Cardiac muscle cell (in vitro differentiated cells and primary cell): Measurements from ENCODE around the gene ZNF492. TPM values are rescaled to one million over a fixed set of nuclear protein-coding genes. Genes with fewer than 3 reads are reported as not detected.

Experiments
- DNase-seq, 2 donors: peaks; one replicate each; pipeline versions ENCODE4 v3.0.0 to v3.0.0-alpha.2; 2010 to 2017; ENCODE audit warnings: low read depth in 1 of 2, low spot score in 1 of 2
- H3K27ac ChIP-seq: fragments of 200-600 bp; sonication (generic); 2 replicates; pipeline ENCODE4 v1.5.1; 2016
- H3K27me3 ChIP-seq: fragments of 200-600 bp; sonication (generic); 2 replicates; pipeline ENCODE4 v1.6.0; 2016; ENCODE audit warnings: control low read depth
- H3K36me3 ChIP-seq: fragments of 200-600 bp; sonication (generic); 2 replicates; pipeline ENCODE4 v1.5.1; 2016; ENCODE audit warnings: control low read depth
- H3K4me1 ChIP-seq: fragments of 200-600 bp; sonication (generic); 2 replicates; pipeline ENCODE4 v1.8.1; 2017; ENCODE audit warnings: low read depth, mild to moderate bottlenecking, mixed run types
- H3K4me3 ChIP-seq: fragments of 200-600 bp; sonication (generic); 2 replicates; pipeline ENCODE4 v1.5.1; 2016; ENCODE audit warnings: mild to moderate bottlenecking
- H3K9me3 ChIP-seq: fragments of 200-600 bp; sonication (generic); 2 replicates; pipeline ENCODE4 v1.5.1; 2017; ENCODE audit warnings: low read depth, mild to moderate bottlenecking, control low read depth
- CTCF ChIP-seq: IDR thresholded peaks from 2 replicates; pipeline ENCODE4 v1.5.1; 2012; ENCODE audit warnings: low read depth, mild to moderate bottlenecking, low read length
- polyA plus RNA-seq: library from polyadenylated mRNA; unstranded; fragments of >200 nt; fragmentation: Nextera tagmentation; extraction: Ambion mirVana; gene quantifications from 2 replicates; pipeline ENCODE4 v1.2.1, GENCODE V29; 2016
- total RNA-seq: library from RNA; depleted of rRNA; stranded (reverse); fragments of >200 nt; gene quantifications from 2 replicates; pipeline ENCODE4 v1.2.3, GENCODE V29; 2016

Gene ZNF492
- total and polyA plus RNA-seq, 2 experiments from 2014 or later, result not detected

GRCh38 chr19:22606954-22607652 lies 27.0 kb upstream of the ZNF492 start:
- no peak overlapping the region for H3K4me3 ChIP-seq
- no peaks in the 10 kb centered on the region for H3K4me1 ChIP-seq
- no peak for TF ChIP-seq CTCF
- no peak overlapping the region for H3K27ac ChIP-seq
- DNase-seq, result no peak
- H3K27me3 ChIP-seq, result no peaks in the 10 kb centered on the region
- no peaks in the 10 kb centered on the region for H3K9me3 ChIP-seq
- no peaks in the 10 kb centered on the region for H3K36me3 ChIP-seq

GRCh38 chr19:22607653-22608430 lies 26.3 kb upstream of the ZNF492 start:
- H3K4me3 ChIP-seq, result no peak overlapping the region
- H3K9me3 ChIP-seq, result no peaks in the 10 kb centered on the region
- H3K4me1 ChIP-seq, result no peaks in the 10 kb centered on the region
- H3K27me3 ChIP-seq, result no peaks in the 10 kb centered on the region
- H3K27ac ChIP-seq, result no peak overlapping the region
- H3K36me3 ChIP-seq, result no peaks in the 10 kb centered on the region
- DNase-seq, result no peak
- no peak for TF ChIP-seq CTCF

DNA sequence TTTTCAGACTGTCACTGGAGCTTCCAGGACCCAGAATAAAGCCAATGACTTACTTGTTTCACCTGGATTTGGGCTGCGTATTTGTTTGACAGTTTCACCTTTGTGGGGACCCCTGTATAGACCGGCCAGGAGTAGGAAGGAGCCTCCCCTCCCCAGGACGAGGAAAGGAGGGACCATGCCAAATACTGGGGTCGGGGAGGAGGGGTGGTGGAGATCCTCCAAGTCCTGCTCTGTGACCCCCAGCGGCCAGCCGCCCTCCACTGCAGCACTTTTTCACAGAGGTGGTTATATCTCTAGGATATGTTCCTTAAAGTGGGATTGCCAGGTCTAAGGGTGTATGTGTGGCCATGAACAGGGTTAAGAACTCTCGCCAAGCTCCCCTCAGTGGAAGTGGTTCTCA lies 25.7 kb upstream of the ZNF492 start:
- DNase-seq, result no peak
- no peak overlapping the region for H3K4me3 ChIP-seq
- H3K27ac ChIP-seq, result no peak overlapping the region
- no peaks in the 10 kb centered on the region for H3K9me3 ChIP-seq
- no peaks in the 10 kb centered on the region for H3K4me1 ChIP-seq
- TF ChIP-seq CTCF, result no peak
- H3K36me3 ChIP-seq, result no peaks in the 10 kb centered on the region
- H3K27me3 ChIP-seq, result no peaks in the 10 kb centered on the region

DNA sequence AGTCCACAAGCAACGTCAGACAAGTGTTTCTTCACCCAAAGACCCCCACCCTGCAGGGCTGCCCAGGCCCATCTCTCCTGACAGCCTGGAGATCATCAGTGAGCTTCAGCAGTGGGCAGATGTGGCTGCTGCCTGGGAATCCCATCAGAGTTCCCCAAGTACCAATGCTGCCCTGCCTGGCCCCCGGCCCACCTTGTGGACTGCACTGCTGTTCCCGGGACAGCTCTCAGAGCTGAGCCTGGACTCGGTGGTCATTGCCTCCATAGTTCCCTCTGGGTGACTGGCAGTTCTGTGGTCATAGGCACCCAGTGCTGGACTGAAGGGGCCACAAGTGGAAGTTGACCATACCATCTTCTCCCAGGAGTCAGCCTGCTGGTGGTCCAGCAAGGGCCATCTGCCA lies 24.5 kb upstream of the ZNF492 start:
- Histone ChIP-seq H3K36me3 (no peaks in the 10 kb centered on the region), H3K27me3 (no peaks in the 10 kb centered on the region), H3K9me3 (no peaks in the 10 kb centered on the region), H3K4me1 (no peaks in the 10 kb centered on the region), H3K27ac (no peak overlapping the region), H3K4me3 (no peak overlapping the region)
- DNase-seq, result no peak
- TF ChIP-seq CTCF, result no peak

DNA sequence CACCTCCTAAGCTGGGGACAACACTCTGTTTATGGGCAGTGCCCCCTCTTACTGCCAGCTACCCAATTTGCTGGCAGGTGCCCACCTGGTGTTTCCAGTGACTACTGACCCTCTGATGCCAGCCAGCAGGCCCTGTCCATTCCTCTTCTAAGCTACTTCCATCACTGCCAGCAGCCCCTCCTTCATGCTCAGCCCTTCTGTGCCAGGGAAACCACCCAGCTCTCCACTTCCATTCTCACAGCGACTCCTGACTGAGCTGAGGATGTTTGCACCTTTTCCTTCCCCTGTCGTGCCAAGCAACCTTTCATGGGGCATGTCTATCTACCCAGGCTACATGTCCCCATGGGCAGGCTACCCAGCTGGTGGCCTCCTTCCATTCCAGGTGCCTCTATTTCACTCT lies 24.0 kb upstream of the ZNF492 start:
- Histone ChIP-seq H3K4me3 (no peak overlapping the region), H3K9me3 (no peaks in the 10 kb centered on the region), H3K4me1 (no peaks in the 10 kb centered on the region), H3K36me3 (no peaks in the 10 kb centered on the region), H3K27ac (no peak overlapping the region), H3K27me3 (no peaks in the 10 kb centered on the region)
- TF ChIP-seq CTCF, result no peak
- DNase-seq, result no peak
